ENCODE data around the gene ZNF507.

ZNF507 gene

GRCh38 chr19:32339988-32340874, 5.2 kb upstream of the ZNF507 start:
- peak in 1 of 2 experiments; percentile 27 for DNase-seq (ENCODE audit: low read depth in 2 of 2)

DNA sequence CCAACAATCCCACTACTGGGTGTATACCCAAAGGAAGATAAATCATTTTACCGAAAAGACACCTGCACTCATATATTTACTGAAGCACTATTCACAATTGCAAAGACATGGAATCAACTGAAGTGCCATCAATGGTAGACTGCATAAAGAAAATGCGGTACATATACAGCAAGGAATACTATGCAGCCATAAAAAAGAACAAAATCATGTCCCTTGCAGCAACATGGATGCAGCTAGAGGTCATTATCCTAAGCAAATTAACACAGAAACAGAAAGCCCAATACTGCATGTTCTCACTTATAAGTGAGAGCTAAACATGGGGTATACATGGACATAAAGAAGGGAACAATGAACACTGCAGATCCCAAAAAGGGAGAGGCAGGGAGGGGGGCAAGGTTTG, 2.7 kb upstream of the ZNF507 start:
- no peak for DNase-seq (ENCODE audit: low read depth in 2 of 2)

- no peak for DNase-seq (ENCODE audit: low read depth in 2 of 2)
These were observed 1.7 kb upstream of the ZNF507 start for GRCh38 chr19:32343550-32344262.

DNA sequence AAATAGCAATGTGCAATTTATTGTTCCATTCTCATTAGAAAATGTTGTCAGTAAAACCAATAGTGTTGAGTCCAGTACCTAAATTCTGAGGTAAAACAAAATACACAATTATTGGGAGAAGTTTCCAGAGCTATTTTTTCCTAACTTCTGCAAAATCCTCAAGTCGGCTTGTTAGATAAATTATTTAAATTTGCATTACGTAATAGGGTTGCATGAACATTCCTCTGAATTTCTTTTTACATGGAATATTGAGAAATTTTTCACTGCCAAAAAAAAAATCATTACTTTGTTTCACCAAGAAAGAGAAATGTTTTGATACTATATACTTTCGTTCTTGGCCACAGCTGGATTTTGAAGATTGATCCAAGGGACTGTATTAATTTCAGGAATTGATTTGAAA, 1.5 kb downstream of the ZNF507 start:
- DNase-seq (ENCODE audit: low read depth in 2 of 2): no peak

DNA sequence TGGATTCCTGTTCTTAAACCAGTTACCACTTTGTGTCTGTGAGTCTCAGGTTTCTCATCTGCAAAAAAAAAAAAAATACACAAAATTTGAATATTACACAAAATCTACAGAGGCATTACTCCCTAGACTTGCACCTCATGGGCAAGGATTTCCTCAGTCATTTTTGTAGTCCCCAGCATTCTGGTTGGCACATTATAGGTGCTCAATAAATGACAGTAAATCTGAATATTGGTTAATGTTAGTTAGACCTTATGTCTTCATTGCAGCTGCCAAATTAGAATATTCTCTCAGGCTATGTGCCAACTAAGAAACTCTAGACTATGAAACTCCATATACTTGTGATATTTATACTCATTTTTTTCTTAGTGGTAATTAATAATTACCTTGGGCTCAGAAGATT, 2.2 kb downstream of the ZNF507 start:
- DNase-seq (ENCODE audit: low read depth in 2 of 2): no peak

DNA sequence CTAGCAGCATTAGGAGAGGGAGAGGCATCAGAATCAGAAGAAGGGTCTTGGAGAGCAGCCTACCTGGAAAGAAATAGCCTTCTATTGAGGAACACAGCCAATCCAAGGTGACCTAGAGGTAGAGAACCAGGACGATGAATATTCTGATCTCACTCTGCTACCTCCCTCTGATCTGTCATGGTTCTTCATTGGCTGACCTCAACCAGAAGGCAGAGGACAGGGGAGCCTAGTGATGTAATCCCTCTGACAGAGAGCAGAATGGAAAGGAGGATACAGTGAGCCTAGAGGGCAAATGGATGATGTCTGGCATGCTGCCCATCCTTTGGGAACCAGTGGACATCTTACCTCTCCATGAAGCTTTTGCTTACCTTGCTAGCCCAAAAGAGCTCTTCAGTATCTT, 3.6 kb downstream of the ZNF507 start:
- no peak for DNase-seq (ENCODE audit: low read depth in 2 of 2)

DNA sequence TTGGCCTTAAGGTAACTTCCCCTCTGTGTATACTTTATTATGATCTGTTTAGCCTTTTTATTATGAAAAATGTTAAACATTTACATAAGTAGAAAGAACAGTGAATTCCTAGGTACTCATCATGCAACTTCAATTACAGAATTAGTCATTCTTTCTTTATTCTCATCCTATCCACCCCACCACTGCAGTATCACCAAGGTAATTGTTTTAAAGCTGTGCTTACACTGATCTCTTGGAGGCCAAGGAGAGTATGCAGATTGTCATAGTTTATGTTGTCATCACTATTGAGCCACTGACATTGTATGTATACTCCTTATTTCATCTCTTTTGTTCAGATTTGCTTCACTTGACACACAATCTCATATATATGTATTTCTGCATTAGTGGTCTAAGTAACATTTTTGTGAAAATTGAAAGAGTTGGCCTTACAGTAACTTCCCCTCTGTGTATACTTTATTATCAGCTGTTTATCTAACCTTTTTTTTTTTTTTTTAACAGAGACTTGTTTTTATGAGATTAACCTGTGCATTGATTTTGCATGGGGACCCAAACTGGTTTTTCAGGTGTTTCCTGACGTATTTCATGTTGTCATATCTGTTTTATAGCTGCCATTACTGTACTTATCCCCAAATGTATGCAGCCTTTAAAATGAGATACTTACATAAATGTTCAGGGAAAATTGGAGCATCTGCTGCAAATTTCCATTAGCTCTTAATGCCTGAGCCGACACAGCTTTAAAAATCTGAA, 4.5 kb downstream of the ZNF507 start:
- no peak for DNase-seq (ENCODE audit: low read depth in 2 of 2)

DNA sequence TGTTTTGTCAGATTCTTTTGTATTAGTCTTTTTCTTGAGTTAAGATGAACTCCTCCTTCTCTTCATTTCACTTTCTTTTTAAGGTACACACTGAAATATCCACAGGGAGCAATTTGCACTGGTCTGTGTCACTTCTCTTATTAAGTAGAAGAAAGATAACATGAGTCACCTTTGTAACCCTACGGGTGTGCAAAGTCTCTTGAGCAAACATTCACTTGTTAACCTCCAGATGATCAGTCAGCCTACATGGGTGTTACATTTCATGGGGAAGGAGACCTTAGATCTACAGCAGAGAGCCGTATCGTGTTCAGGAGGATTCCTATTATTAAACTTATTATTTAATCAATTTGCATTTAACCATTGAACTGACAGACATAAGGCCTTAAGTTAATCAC, 5.1 kb downstream of the ZNF507 start:
- DNase-seq (ENCODE audit: low read depth in 2 of 2): no peak

GRCh38 chr19:32350987-32351348, 5.6 kb downstream of the ZNF507 start:
- DNase-seq (ENCODE audit: low read depth in 2 of 2): no peak

- DNase-seq (ENCODE audit: low read depth in 2 of 2): no peak
These were observed 6.8 kb downstream of the ZNF507 start for GRCh38 chr19:32352241-32352630.

DNA sequence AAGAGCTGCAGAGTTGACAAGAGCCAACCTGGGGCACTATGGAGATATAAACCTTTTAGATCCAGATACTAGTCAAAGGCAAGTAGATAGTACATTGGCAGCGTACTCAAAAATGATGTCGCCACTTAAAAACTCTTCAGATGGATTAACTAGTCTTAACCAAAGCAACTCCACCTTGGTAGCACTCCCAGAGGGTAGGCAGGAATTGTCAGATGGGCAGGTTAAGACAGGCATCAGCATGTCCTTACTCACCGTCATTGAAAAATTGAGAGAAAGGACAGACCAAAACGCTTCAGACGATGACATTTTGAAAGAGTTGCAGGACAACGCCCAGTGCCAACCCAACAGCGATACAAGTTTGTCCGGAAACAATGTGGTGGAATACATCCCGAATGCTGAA, 8.9 kb downstream of the ZNF507 start:
- no peak for DNase-seq (ENCODE audit: low read depth in 2 of 2)

GRCh38 chr19:32355309-32355708, 9.9 kb downstream of the ZNF507 start:
- DNase-seq (ENCODE audit: low read depth in 2 of 2): no peak

- no peak for DNase-seq (ENCODE audit: low read depth in 2 of 2)
These were observed 12.3 kb downstream of the ZNF507 start for GRCh38 chr19:32357720-32358119.

DNA sequence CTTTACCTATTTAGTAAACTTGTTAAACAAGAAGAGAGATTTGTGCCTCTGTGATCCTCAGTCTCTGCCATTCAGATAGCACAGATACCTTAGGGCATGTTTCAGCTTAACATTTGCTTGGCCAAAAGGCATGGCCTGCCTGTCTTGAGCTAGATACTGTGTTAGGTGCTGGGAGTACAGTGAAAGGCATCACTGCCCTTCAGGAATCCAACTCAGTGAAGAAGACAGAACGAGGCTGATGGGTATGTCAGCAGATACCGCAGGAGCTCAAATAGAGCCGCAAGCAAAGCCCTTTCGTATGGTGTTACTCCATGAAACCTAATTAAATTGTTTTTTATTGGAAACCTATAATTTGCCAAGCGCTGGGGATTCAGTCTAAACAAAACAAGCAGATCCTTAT, 12.9 kb downstream of the ZNF507 start:
- no peak for DNase-seq (ENCODE audit: low read depth in 2 of 2)

DNA sequence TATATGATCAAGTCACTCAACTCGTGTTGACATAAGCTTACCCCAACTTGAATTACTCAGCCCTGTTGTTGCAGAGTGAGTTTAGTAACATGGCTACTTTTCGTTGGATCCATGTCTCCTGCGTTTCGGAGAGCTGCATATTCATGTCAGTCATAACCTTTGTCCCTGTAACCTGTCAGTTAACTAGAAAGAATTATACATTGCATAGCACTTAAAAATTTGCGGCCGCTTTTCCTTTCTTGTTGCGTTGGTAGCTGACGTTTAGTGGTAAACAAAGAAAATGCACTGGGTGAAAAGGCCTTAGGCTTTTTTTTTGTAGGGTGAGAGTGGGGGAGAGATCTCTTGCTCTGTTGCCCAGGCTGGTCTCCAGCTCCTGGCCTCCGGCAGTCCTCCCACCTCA, 14.2 kb downstream of the ZNF507 start:
- no peak for DNase-seq (ENCODE audit: low read depth in 2 of 2)

- no peak for DNase-seq (ENCODE audit: low read depth in 2 of 2)
These were observed 16.3 kb downstream of the ZNF507 start for GRCh38 chr19:32361574-32362317.

GRCh38 chr19:32362318-32362691, 16.9 kb downstream of the ZNF507 start:
- DNase-seq (ENCODE audit: low read depth in 2 of 2): no peak

GRCh38 chr19:32363175-32363574, 17.8 kb downstream of the ZNF507 start:
- DNase-seq (ENCODE audit: low read depth in 2 of 2): no peak

GRCh38 chr19:32363632-32364031, 18.2 kb downstream of the ZNF507 start:
- no peak for DNase-seq (ENCODE audit: low read depth in 2 of 2)

DNA sequence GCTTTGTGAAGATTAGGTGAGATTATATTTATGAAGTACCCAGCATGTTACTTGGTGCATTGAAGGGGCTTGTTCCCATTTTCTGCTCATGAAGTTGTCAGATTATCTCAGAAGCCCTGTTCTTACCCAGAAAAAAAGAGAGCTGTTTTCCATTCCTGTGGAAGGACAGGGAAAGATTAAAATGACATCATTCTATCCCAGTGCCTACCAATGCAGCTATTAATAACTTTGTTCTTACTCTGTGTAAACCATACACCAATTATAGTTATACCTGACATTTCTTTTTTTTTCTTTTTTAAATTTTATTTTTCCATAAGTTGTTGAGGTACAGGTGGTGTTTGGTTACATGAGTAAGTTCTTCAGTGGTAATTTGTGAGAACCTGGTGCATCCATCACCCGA, 18.6 kb downstream of the ZNF507 start:
- no peak for DNase-seq (ENCODE audit: low read depth in 2 of 2)

GRCh38 chr19:32367063-32367462, 21.7 kb downstream of the ZNF507 start:
- no peak for DNase-seq (ENCODE audit: low read depth in 2 of 2)

DNA sequence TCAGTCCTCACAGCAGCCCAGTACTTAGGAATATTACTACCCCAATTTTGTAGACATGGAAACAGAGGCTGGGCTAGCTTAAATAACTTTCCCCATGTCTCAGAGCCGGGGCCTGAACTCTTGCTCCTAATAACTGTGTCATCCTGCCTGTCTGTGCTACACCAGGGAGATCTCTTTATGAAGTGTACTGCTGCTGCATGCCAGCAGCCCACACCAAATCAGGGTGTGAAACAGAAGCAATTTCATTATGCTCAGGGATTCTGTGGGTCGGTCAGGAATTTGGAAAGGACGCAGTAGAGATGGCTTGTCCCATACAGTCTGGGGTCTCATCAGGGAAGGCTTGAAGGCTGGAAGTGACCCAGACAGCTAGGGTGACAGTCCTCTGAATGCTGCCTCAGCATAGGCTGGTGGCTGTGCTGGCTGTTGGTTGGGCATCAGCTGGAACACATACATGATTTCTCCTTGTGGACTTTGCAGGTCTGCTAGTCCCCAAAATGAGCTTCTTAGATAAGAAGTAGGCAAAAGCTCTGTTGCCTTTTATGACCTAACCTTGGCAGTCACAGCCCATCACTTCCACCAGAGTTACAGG, 22.6 kb downstream of the ZNF507 start:
- DNase-seq (ENCODE audit: low read depth in 2 of 2): no peak

Measured in stimulated activated CD4-positive, alpha-beta T cell treated with anti-CD3 and anti-CD28 coated beads, Interleukin-12 subunit alpha, Interleukin-12 subunit beta, amount 100 ng/mL, for 24 hours (primary cell).